Left lung (tissue), 10 donors: ENCODE results near the gene ATRAID. TPM values are rescaled to one million over a fixed set of nuclear protein-coding genes. Genes with fewer than 3 reads are reported as not detected.

Source experiments
- ATAC-seq: fragments of 200-7000 bp; cut with Tn5 transposase; one replicate; pipeline ENCODE4 v1.9.1; 2020; ENCODE audit warnings: moderate library complexity
- DNase-seq, 4 donors: peaks; one replicate each; pipeline ENCODE4 v3.0.0-alpha.2; 2013 to 2020
- H3K27ac ChIP-seq, 2 donors: fragments of 200-600 bp; sonication (generic) in 1 of 2; one replicate each; pipeline versions ENCODE4 v1.5.0 to v1.8.0; 2020 to 2021
- H3K27me3 ChIP-seq, 2 donors: fragments of 200-600 bp; sonication (generic) in 1 of 2; one replicate each; pipeline versions ENCODE4 v1.5.0 to v1.8.0; 2020 to 2021
- H3K36me3 ChIP-seq, 2 donors: fragments of 200-600 bp; sonication (generic) in 1 of 2; one replicate each; pipeline versions ENCODE4 v1.5.0 to v1.8.0; 2020 to 2021
- H3K4me1 ChIP-seq, 2 donors: fragments of 200-600 bp; one replicate each; pipeline ENCODE4 v1.8.0; 2021
- H3K4me3 ChIP-seq, 2 donors: fragments of 200-600 bp; sonication (generic) in 1 of 2; one replicate each; pipeline versions ENCODE4 v1.5.0 to v1.8.0; 2020 to 2021; ENCODE audit warnings: mild to moderate bottlenecking in 1 of 2
- H3K9me3 ChIP-seq, 2 donors: fragments of 200-600 bp; sonication (generic) in 1 of 2; one replicate each; pipeline versions ENCODE4 v1.5.0 to v1.8.0; 2020 to 2021
- intact Hi-C, 2 donors: fragments of 100-400 bp; cut with DNase I; formaldehyde crosslinking; loops; one replicate each; pipeline versions ENCODE4 v1.11.2 to v1.14.2; 2022
- polyA plus RNA-seq, 6 donors: library from polyadenylated mRNA; unstranded; fragments of 120-200 nt; gene quantifications; one replicate each; pipeline ENCODE4 v1.2.1, GENCODE V29; 2013; ENCODE audit not compliant: insufficient read length in 6 of 6
- total RNA-seq, 2 donors: library from RNA; stranded (reverse); fragmentation: NEBNext Ultra II Directional; extraction: Animal tissue kit (Norgen Biotek cat#: 25700); gene quantifications; one replicate each; pipeline ENCODE4 v1.2.1, GENCODE V29; 2021
- TF ChIP-seq, protein P1 (sequence below), 2 donors: fragments of 200-600 bp; sonication (generic) in 1 of 2; IDR thresholded peaks; one replicate each; pipeline versions ENCODE4 v1.5.0 to v1.8.0; 2021; ENCODE audit warnings: antibody characterized with exemption in 2 of 2
- donor health status: DM: no; HTN: yes; CAD: no.
- donor health status: DM: no; HTN: no; CAD: no.

Gene ATRAID
- total and polyA plus RNA-seq, 8 donors, result 87.5 to 141 (median 129) TPM

DNA sequence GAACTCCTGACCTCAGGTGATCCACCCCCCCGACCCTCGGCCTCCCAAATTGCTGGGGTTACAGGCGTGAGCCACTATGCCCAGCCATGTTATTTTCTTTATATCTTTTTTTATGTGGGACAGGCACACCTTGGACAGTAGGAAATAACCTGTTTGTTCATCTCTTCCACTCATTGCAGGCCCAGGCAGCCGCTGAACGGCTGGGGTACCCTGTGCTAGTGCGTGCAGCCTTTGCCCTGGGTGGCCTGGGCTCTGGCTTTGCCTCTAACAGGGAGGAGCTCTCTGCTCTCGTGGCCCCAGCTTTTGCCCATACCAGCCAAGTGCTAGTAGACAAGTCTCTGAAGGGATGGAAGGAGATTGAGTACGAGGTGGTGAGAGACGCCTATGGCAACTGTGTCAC is 13.7 kb downstream of the ATRAID start:
- no peaks in the 10 kb centered on the region for H3K9me3 ChIP-seq
- intact Hi-C loops, result no loop called here
- H3K4me3 ChIP-seq, result no peak overlapping the region
- no peak overlapping the region for H3K27ac ChIP-seq
- H3K27me3 ChIP-seq, result no peaks in the 10 kb centered on the region
- no peaks in the 10 kb centered on the region for H3K4me1 ChIP-seq
- no peak for ATAC-seq
- DNase-seq, result no peak
- peaks cover 0 to 100% of the 10 kb centered on the region in 2 donors for H3K36me3 ChIP-seq
- TF ChIP-seq, protein P1, sequence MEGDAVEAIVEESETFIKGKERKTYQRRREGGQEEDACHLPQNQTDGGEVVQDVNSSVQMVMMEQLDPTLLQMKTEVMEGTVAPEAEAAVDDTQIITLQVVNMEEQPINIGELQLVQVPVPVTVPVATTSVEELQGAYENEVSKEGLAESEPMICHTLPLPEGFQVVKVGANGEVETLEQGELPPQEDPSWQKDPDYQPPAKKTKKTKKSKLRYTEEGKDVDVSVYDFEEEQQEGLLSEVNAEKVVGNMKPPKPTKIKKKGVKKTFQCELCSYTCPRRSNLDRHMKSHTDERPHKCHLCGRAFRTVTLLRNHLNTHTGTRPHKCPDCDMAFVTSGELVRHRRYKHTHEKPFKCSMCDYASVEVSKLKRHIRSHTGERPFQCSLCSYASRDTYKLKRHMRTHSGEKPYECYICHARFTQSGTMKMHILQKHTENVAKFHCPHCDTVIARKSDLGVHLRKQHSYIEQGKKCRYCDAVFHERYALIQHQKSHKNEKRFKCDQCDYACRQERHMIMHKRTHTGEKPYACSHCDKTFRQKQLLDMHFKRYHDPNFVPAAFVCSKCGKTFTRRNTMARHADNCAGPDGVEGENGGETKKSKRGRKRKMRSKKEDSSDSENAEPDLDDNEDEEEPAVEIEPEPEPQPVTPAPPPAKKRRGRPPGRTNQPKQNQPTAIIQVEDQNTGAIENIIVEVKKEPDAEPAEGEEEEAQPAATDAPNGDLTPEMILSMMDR (IDR thresholded peaks at IDR 0.05), result no peak

DNA sequence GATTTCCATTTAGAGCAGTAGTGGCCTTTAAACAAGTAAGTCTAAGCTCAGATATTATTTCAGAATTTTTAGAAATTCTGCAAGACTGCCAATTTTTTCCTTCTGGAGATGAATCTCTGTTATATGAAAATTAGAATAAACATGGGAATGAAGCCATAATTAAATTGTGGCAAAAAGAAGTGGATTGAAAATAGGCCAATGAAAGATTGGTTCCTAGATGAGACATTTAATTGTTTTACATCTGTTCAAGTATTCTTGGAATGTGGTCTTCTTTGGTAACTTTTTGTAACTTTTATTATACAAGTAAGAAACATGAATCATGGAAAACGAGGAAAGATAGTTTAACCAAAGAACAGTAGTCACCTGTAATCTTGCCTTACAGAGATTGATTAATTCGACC is 15.7 kb downstream of the ATRAID start:
- TF ChIP-seq, protein P1 (IDR thresholded peaks at IDR 0.05), result no peak
- ATAC-seq, result no peak

DNA sequence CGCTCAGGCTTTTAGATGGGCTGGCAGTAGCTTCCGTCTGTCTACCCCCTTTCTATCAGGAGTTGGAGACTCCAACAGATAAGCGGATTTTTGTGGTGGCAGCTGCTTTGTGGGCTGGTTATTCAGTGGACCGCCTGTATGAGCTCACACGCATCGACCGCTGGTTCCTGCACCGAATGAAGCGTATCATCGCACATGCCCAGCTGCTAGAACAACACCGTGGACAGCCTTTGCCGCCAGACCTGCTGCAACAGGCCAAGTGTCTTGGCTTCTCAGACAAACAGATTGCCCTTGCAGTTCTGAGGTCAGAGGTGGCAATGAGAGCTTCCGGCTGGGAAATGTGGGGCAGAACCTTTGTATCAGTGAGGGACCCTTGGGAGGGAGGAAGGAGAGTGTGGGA is 20.1 kb downstream of the ATRAID start:
- H3K27me3 ChIP-seq, result no peaks in the 10 kb centered on the region
- peaks cover 0 to 100% of the 10 kb centered on the region in 2 donors for H3K36me3 ChIP-seq
- H3K4me1 ChIP-seq, result no peaks in the 10 kb centered on the region
- DNase-seq, result no peak
- no peaks in the 10 kb centered on the region for H3K9me3 ChIP-seq
- intact Hi-C loops, result no loop called here
- TF ChIP-seq, protein P1 (IDR thresholded peaks at IDR 0.05), result no peak
- H3K27ac ChIP-seq, result no peak overlapping the region
- ATAC-seq, result no peak
- no peak overlapping the region for H3K4me3 ChIP-seq

More for the DNA sequence above, 15.7 kb downstream of the ATRAID start:
- intact Hi-C loops, result no loop called here
- no peak overlapping the region for H3K4me3 ChIP-seq
- no peak for DNase-seq
- H3K27ac ChIP-seq, result no peak overlapping the region
- no peaks in the 10 kb centered on the region for H3K27me3 ChIP-seq
- H3K36me3 ChIP-seq, result peaks cover 0 to 100% of the 10 kb centered on the region in 2 donors
- H3K4me1 ChIP-seq, result no peaks in the 10 kb centered on the region
- no peaks in the 10 kb centered on the region for H3K9me3 ChIP-seq

DNA sequence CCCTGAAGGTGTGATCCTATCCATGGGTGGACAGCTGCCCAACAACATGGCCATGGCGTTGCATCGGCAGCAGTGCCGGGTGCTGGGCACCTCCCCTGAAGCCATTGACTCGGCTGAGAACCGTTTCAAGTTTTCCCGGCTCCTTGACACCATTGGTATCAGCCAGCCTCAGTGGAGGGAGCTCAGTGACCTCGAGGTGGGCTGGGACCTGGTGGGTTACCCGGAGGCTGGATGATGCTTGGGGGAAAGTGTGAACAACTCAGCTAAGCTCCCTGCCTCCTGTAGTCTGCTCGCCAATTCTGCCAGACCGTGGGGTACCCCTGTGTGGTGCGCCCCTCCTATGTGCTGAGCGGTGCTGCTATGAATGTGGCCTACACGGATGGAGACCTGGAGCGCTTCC is 21.5 kb downstream of the ATRAID start:
- ATAC-seq (no peak), DNase-seq (no peak)
- TF ChIP-seq, protein P1 (IDR thresholded peaks at IDR 0.05), result no peak
- Histone ChIP-seq H3K36me3 (peaks cover 0 to 100% of the 10 kb centered on the region in 2 donors), H3K27ac (no peak overlapping the region), H3K9me3 (no peaks in the 10 kb centered on the region), H3K27me3 (no peaks in the 10 kb centered on the region), H3K4me1 (no peaks in the 10 kb centered on the region), H3K4me3 (no peak overlapping the region)
- intact Hi-C loops, result no loop called here

DNA sequence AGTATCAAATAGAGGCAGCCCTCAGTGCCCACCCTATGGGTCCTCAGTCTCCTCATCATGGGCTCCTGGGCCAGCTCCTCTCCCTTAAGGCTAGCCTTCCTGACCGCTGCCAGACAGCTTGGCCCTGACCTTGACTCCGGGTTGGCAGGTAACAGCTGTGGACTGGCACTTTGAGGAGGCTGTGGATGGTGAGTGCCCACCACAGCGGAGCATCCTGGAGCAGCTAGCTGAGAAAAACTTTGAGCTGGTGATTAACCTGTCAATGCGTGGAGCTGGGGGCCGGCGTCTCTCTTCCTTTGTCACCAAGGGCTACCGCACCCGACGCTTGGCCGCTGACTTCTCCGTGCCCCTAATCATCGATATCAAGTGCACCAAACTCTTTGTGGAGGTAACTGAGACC is 24.3 kb downstream of the ATRAID start:
- Histone ChIP-seq H3K4me3 (no peak overlapping the region), H3K36me3 (peaks cover 0 to 100% of the 10 kb centered on the region in 2 donors), H3K4me1 (no peaks in the 10 kb centered on the region), H3K27me3 (no peaks in the 10 kb centered on the region), H3K27ac (no peak overlapping the region), H3K9me3 (no peaks in the 10 kb centered on the region)
- ATAC-seq (no peak), DNase-seq (no peak)
- intact Hi-C loops, result no loop called here
- TF ChIP-seq, protein P1 (IDR thresholded peaks at IDR 0.05), result no peak
